GM23338 (cell line): ENCODE data around the gene MT1F. TPM values are rescaled to one million over a fixed set of nuclear protein-coding genes. Genes with fewer than 3 reads are reported as not detected.

Experiments used
- ATAC-seq: fragments of 200-7000 bp; cut with Tn5 transposase; 3 replicates; pipeline ENCODE4 v1.9.1; 2020
- DNase-seq: peaks from one replicate; pipeline ENCODE4 v3.0.0-alpha.2; 2015; ENCODE audit warnings: low spot score
- H2AFZ ChIP-seq: fragments of 200-600 bp; sonication (generic); 2 replicates; pipeline ENCODE4 v1.8.0; 2016; ENCODE audit warnings: antibody characterized with exemption, mild to moderate bottlenecking, moderate library complexity
- H3F3A ChIP-seq: fragments of 200-600 bp; sonication (generic); replicated peaks from 2 replicates; pipeline ENCODE4 v1.8.0; 2017; ENCODE audit warnings: antibody characterized with exemption, mixed run types, low read depth
- H3K27ac ChIP-seq: fragments of 200-600 bp; sonication (generic); 2 replicates; pipeline ENCODE4 v1.6.1; 2016; ENCODE audit warnings: low read depth
- H3K27me3 ChIP-seq: fragments of 200-600 bp; sonication (generic); 2 replicates; pipeline ENCODE4 v1.8.0; 2016; ENCODE audit warnings: mild to moderate bottlenecking, mixed run types, moderate library complexity; ENCODE audit not compliant: insufficient read depth
- H3K36me3 ChIP-seq: fragments of 200-600 bp; sonication (generic); 2 replicates; pipeline ENCODE4 v1.8.0; 2016; ENCODE audit warnings: mild to moderate bottlenecking; ENCODE audit not compliant: insufficient read depth
- H3K4me1 ChIP-seq: fragments of 200-600 bp; sonication (generic); 2 replicates; pipeline ENCODE4 v1.8.0; 2016; ENCODE audit warnings: mild to moderate bottlenecking, moderate library complexity; ENCODE audit not compliant: insufficient read depth
- H3K4me2 ChIP-seq: fragments of 200-600 bp; sonication (generic); 2 replicates; pipeline ENCODE4 v1.7.1; 2017; ENCODE audit warnings: mixed run types
- H3K4me3 ChIP-seq: fragments of 200-600 bp; sonication (generic); 2 replicates; pipeline ENCODE4 v1.6.1; 2016; ENCODE audit warnings: mixed run types
- H3K79me2 ChIP-seq: fragments of 200-600 bp; sonication (generic); replicated peaks from 2 replicates; pipeline ENCODE4 v1.8.0; 2017; ENCODE audit warnings: mild to moderate bottlenecking; ENCODE audit not compliant: insufficient read depth
- H3K9me2 ChIP-seq: fragments of 200-600 bp; sonication (generic); 2 replicates; pipeline ENCODE4 v1.8.0; 2017; ENCODE audit not compliant: insufficient read depth
- H4K20me1 ChIP-seq: fragments of 200-600 bp; sonication (generic); replicated peaks from 2 replicates; pipeline ENCODE4 v1.8.0; 2017; ENCODE audit warnings: mild to moderate bottlenecking; ENCODE audit not compliant: insufficient read depth
- H3K27ac Mint-ChIP-seq: 2 replicates; pipeline ENCODE4 v1.8.0; 2020; ENCODE audit warnings: inconsistent platforms, mild to moderate bottlenecking, moderate library complexity, mixed read lengths
- H3K27me3 Mint-ChIP-seq: 3 replicates; pipeline ENCODE4 v1.8.0; 2022; ENCODE audit warnings: low read depth, mild to moderate bottlenecking, moderate library complexity, mixed read lengths, inconsistent platforms; ENCODE audit not compliant: insufficient read depth, poor library complexity
- H3K36me3 Mint-ChIP-seq: 3 replicates; pipeline ENCODE4 v1.8.0; 2021; ENCODE audit warnings: low read depth, mild to moderate bottlenecking, inconsistent platforms, moderate library complexity, mixed read lengths
- H3K4me1 Mint-ChIP-seq: 3 replicates; pipeline ENCODE4 v1.8.0; 2020; ENCODE audit warnings: mild to moderate bottlenecking, inconsistent platforms, mixed read lengths
- H3K4me3 Mint-ChIP-seq: 3 replicates; pipeline ENCODE4 v1.8.0; 2021; ENCODE audit warnings: moderate library complexity, mild to moderate bottlenecking, inconsistent platforms, mixed read lengths
- H3K9me3 Mint-ChIP-seq: 3 replicates; pipeline ENCODE4 v1.8.0; 2020; ENCODE audit warnings: moderate library complexity, mild to moderate bottlenecking, inconsistent platforms, mixed read lengths
- CREB1 ChIP-seq: fragments of 250-450 bp; sonication (Bioruptor Pico); IDR thresholded peaks from 2 replicates; pipeline ENCODE4 v1.5.0; 2020; ENCODE audit warnings: low read depth, mild to moderate bottlenecking, moderate library complexity
- CTCF ChIP-seq, 2 experiments: fragments of 200-600 bp in 1 of 2; sonication (generic) in 1 of 2; conservative IDR thresholded peaks; 2 replicates each; pipeline versions ENCODE4 v1.5.1 to v1.6.1; 2016 to 2017; ENCODE audit warnings: antibody characterized with exemption in 2 of 2, low read depth in 2 of 2, mild to moderate bottlenecking in 2 of 2, moderate library complexity in 1 of 2
- ETS1 ChIP-seq: IDR thresholded peaks from 2 replicates; pipeline ENCODE4 v1.6.1; 2016; ENCODE audit warnings: antibody characterized with exemption
- EZH2 ChIP-seq: fragments of 200-600 bp; sonication (generic); IDR thresholded peaks from one replicate; pipeline ENCODE4 v1.8.0; 2017; ENCODE audit warnings: antibody characterized with exemption, mild to moderate bottlenecking, low read depth; ENCODE audit not compliant: unreplicated experiment
- EZH2phosphoT487 ChIP-seq: fragments of 200-600 bp; sonication (generic); IDR thresholded peaks from one replicate; pipeline ENCODE4 v1.8.1; 2018; ENCODE audit warnings: antibody characterized with exemption; ENCODE audit not compliant: unreplicated experiment
- JUNB ChIP-seq: IDR thresholded peaks from one replicate; pipeline ENCODE4 v1.6.1; 2016; ENCODE audit warnings: antibody characterized with exemption; ENCODE audit not compliant: unreplicated experiment
- NANOG ChIP-seq: IDR thresholded peaks from 2 replicates; pipeline ENCODE4 v1.6.1; 2016; ENCODE audit warnings: antibody characterized with exemption, borderline replicate concordance
- POLR2AphosphoS5 ChIP-seq: IDR thresholded peaks from 2 replicates; pipeline ENCODE4 v1.6.1; 2016; ENCODE audit warnings: antibody characterized with exemption, low read depth
- STAT1 ChIP-seq: IDR thresholded peaks from one replicate; pipeline ENCODE4 v1.6.1; 2016; ENCODE audit warnings: antibody characterized with exemption; ENCODE audit not compliant: unreplicated experiment
- ZNF114 ChIP-seq: fragments of 250-450 bp; sonication (Bioruptor Pico); IDR thresholded peaks from 2 replicates; pipeline ENCODE4 v1.5.0; 2020; ENCODE audit warnings: mild to moderate bottlenecking, moderate library complexity
- ZNF331 ChIP-seq: fragments of 250-450 bp; sonication (Bioruptor Pico); IDR thresholded peaks from 2 replicates; pipeline ENCODE4 v1.5.0; 2020; ENCODE audit warnings: low read depth, mild to moderate bottlenecking, moderate library complexity
- ZNF462 ChIP-seq: fragments of 250-450 bp; sonication (Bioruptor Pico); IDR thresholded peaks from 2 replicates; pipeline ENCODE4 v1.5.0; 2020; ENCODE audit warnings: mild to moderate bottlenecking, moderate library complexity
- polyA plus RNA-seq: library from polyadenylated mRNA; unstranded; fragments of >200 nt; fragmentation: Nextera tagmentation; extraction: Ambion mirVana; gene quantifications from 2 replicates; pipeline ENCODE4 v1.2.1, GENCODE V29; 2016
- total RNA-seq: library from RNA; depleted of rRNA; stranded (reverse); fragments of >200 nt; shearing (Covaris generic); gene quantifications from 2 replicates; pipeline ENCODE4 v1.2.3, GENCODE V29; 2014

Gene MT1F
- total and polyA plus RNA-seq, 2 experiments from 2014 or later = 7.4 to 107 TPM

GRCh38 chr16:56688762-56689161, 31.0 kb downstream of the MT1F start (continued):
- TF ChIP-seq CREB1 (CRISPR knock-in tag) (no peak), ZNF114 (CRISPR knock-in tag) (no peak), ETS1 (no peak), JUNB (no peak), EZH2phosphoT487 (no peak)

GRCh38 chr16:56689171-56689570, 31.4 kb downstream of the MT1F start:
- no peak overlapping the region for H2AFZ ChIP-seq
- no peaks in the 10 kb centered on the region for H3K36me3 ChIP-seq
- ATAC-seq (no peak), DNase-seq (no peak)
- no peaks in the 10 kb centered on the region for H3K79me2 ChIP-seq
- H4K20me1 ChIP-seq = no peaks in the 10 kb centered on the region
- H3K4me1 ChIP-seq = peaks cover 4% of the 10 kb centered on the region; the same call in 1 of the 2 replicates
- Mint-ChIP-seq H3K9me3 (peaks cover 11% of the 10 kb centered on the region; the same call in 2 of the 3 replicates), H3K36me3 (peaks cover 27% of the 10 kb centered on the region), H3K4me3 (no peak overlapping the region), H3K27me3 (peaks cover 14% of the 10 kb centered on the region), H3K27ac (no peak overlapping the region), H3K4me1 (peaks cover 10% of the 10 kb centered on the region)
- no peak overlapping the region for H3K4me2 ChIP-seq
- no peak overlapping the region for H3K27ac ChIP-seq
- no peaks in the 10 kb centered on the region for H3K9me2 ChIP-seq
- no peak overlapping the region for H3K4me3 ChIP-seq
- H3K27me3 ChIP-seq = no peaks in the 10 kb centered on the region
- no peaks in the 10 kb centered on the region for H3F3A ChIP-seq
- TF ChIP-seq NANOG (no peak), EZH2phosphoT487 (no peak), POLR2AphosphoS5 (no peak), ZNF331 (CRISPR knock-in tag) (no peak), EZH2 (no peak), JUNB (no peak), CREB1 (CRISPR knock-in tag) (no peak), ZNF462 (CRISPR knock-in tag) (no peak), ETS1 (no peak), ZNF114 (CRISPR knock-in tag) (no peak), STAT1 (no peak), CTCF (conservative IDR thresholded peaks at IDR 0.05; ENCODE audit: low read depth in 2 of 2) (no peak)
